Caco-2 (cell line): ENCODE measurements around the gene ANTKMT. TPM values are rescaled to one million over a fixed set of nuclear protein-coding genes. Genes with fewer than 3 reads are reported as not detected.
A peak's percentile ranks its signal among the peaks of the same experiment; 100 is the strongest.
"Not testable (repeated sequence)": the region's sequence is repeated elsewhere in the genome, so short reads cannot be mapped to it uniquely, and the experiment has no call there.

Source experiments
- BruUV-seq: library from RNA; stranded (reverse); fragments of 400-500 nt; replicated peaks from 2 replicates; lab custom pipeline; 2021; lab: Mats Ljungman, UMichigan
- CTCF ChIA-PET: fragments of 300-600 bp; sonication (Branson Sonifier 250); formaldehyde crosslinking; loops from one replicate; lab custom pipeline; 2022; ENCODE audit warnings: antibody characterized with exemption; lab: Charles Lee
- POLR2A ChIA-PET: fragments of 300-600 bp; sonication (Branson Sonifier 250); formaldehyde crosslinking; loops from one replicate; lab custom pipeline; 2022; ENCODE audit warnings: antibody characterized with exemption; lab: Charles Lee
- DNase-seq, 2 experiments: peaks; one replicate each; pipeline versions ENCODE4 v3.0.0 to v3.0.0-alpha.2; 2020 to 2022
- H3K27me3 ChIP-seq: replicated peaks from 2 replicates; pipeline ENCODE4 v1.6.0; 2011; ENCODE audit warnings: low read length; ENCODE audit not compliant: control insufficient read depth, insufficient read depth
- H3K36me3 ChIP-seq: 2 replicates; pipeline ENCODE4 v1.5.1; 2011; ENCODE audit warnings: low read length; ENCODE audit not compliant: control insufficient read depth, insufficient read depth
- H3K4me1 ChIP-seq: fragments of 250-450 bp; sonication (Bioruptor Pico); 2 replicates; pipeline ENCODE4 v1.5.1; 2020; ENCODE audit warnings: mild to moderate bottlenecking
- H3K4me3 ChIP-seq: 2 replicates; pipeline ENCODE4 v1.5.1; 2011; ENCODE audit warnings: low read depth, mild to moderate bottlenecking, control low read depth, low read length
- H3K9me3 ChIP-seq: fragments of 250-450 bp; sonication (Bioruptor Pico); 2 replicates; pipeline ENCODE4 v1.5.1; 2020; ENCODE audit warnings: mild to moderate bottlenecking, moderate library complexity
- H3K27ac Mint-ChIP-seq: one replicate; pipeline ENCODE4 v1.8.0; 2022; ENCODE audit warnings: mixed read lengths; ENCODE audit not compliant: unreplicated experiment
- H3K27me3 Mint-ChIP-seq: one replicate; pipeline ENCODE4 v1.8.0; 2022; ENCODE audit warnings: mixed read lengths; ENCODE audit not compliant: insufficient read depth, unreplicated experiment
- H3K36me3 Mint-ChIP-seq: one replicate; pipeline ENCODE4 v1.8.0; 2022; ENCODE audit warnings: mild to moderate bottlenecking, mixed read lengths; ENCODE audit not compliant: insufficient read depth, unreplicated experiment
- H3K4me1 Mint-ChIP-seq: one replicate; pipeline ENCODE4 v1.8.0; 2022; ENCODE audit warnings: low read depth, mixed read lengths; ENCODE audit not compliant: unreplicated experiment
- H3K4me3 Mint-ChIP-seq: one replicate; pipeline ENCODE4 v1.8.0; 2022; ENCODE audit warnings: mild to moderate bottlenecking, moderate library complexity, mixed read lengths; ENCODE audit not compliant: unreplicated experiment
- H3K9me3 Mint-ChIP-seq: one replicate; pipeline ENCODE4 v1.8.0; 2022; ENCODE audit warnings: mixed read lengths; ENCODE audit not compliant: unreplicated experiment
- intact Hi-C: fragments of 100-400 bp; cut with micrococcal nuclease; formaldehyde crosslinking; loops from one replicate; pipeline ENCODE4 v1.10.0; 2022; ENCODE audit not compliant: unreplicated experiment
- total RNA-seq: library from RNA; stranded (reverse); gene quantifications from 2 replicates; pipeline ENCODE4 v1.2.3, GENCODE V29; 2022
- TF ChIP-seq, protein P1 (sequence below), 2 experiments: fragments of 200-600 bp in 1 of 2; IDR thresholded peaks; 1 replicate in 1 of 2; 2 replicates in 1 of 2; pipeline versions ENCODE4 v1.5.1 to v1.8.0; 2011 to 2022; ENCODE audit warnings: antibody characterized with exemption in 1 of 2, control low read depth in 1 of 2, inconsistent platforms in 1 of 2, low read depth in 1 of 2, low read length in 1 of 2, mild to moderate bottlenecking in 1 of 2, moderate library complexity in 1 of 2; ENCODE audit not compliant: insufficient read depth in 1 of 2, severe bottlenecking in 1 of 2, unreplicated experiment in 1 of 2

ANTKMT gene
- total RNA-seq, 1 experiment from 2014 or later = 42.6 TPM

- ChIA-PET POLR2A (interaction anchor here (1.0 kb wide), 1 partner anchor 31 kb away, joined by 3 read pairs; the partner anchor contains the start of gene ANTKMT), CTCF (no interaction called here)
- intact Hi-C loops = no loop called here
- peaks cover 6% of the 10 kb centered on the region for H3K4me1 ChIP-seq
- Mint-ChIP-seq H3K9me3 (no peaks in the 10 kb centered on the region), H3K27me3 (no peaks in the 10 kb centered on the region), H3K27ac (peak overlapping the region; percentile 27), H3K4me3 (peak overlapping the region; percentile 3), H3K4me1 (peaks cover 7% of the 10 kb centered on the region), H3K36me3 (peaks cover 4% of the 10 kb centered on the region)
- no peak for DNase-seq
- H3K9me3 ChIP-seq = no peaks in the 10 kb centered on the region
- H3K27me3 ChIP-seq = no peaks in the 10 kb centered on the region
- no peaks in the 10 kb centered on the region for H3K36me3 ChIP-seq
- no TSS peak for BruUV-seq
- no peak overlapping the region for H3K4me3 ChIP-seq
- TF ChIP-seq, protein P1, sequence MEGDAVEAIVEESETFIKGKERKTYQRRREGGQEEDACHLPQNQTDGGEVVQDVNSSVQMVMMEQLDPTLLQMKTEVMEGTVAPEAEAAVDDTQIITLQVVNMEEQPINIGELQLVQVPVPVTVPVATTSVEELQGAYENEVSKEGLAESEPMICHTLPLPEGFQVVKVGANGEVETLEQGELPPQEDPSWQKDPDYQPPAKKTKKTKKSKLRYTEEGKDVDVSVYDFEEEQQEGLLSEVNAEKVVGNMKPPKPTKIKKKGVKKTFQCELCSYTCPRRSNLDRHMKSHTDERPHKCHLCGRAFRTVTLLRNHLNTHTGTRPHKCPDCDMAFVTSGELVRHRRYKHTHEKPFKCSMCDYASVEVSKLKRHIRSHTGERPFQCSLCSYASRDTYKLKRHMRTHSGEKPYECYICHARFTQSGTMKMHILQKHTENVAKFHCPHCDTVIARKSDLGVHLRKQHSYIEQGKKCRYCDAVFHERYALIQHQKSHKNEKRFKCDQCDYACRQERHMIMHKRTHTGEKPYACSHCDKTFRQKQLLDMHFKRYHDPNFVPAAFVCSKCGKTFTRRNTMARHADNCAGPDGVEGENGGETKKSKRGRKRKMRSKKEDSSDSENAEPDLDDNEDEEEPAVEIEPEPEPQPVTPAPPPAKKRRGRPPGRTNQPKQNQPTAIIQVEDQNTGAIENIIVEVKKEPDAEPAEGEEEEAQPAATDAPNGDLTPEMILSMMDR (IDR thresholded peaks at IDR 0.05; ENCODE audit: insufficient read depth in 1 of 2, low read depth in 1 of 2, low read length in 1 of 2, severe bottlenecking in 1 of 2, unreplicated experiment in 1 of 2) = no peak
Measured at GRCh38 chr16:752007-752312, 31.0 kb downstream of the ANTKMT start.

DNA sequence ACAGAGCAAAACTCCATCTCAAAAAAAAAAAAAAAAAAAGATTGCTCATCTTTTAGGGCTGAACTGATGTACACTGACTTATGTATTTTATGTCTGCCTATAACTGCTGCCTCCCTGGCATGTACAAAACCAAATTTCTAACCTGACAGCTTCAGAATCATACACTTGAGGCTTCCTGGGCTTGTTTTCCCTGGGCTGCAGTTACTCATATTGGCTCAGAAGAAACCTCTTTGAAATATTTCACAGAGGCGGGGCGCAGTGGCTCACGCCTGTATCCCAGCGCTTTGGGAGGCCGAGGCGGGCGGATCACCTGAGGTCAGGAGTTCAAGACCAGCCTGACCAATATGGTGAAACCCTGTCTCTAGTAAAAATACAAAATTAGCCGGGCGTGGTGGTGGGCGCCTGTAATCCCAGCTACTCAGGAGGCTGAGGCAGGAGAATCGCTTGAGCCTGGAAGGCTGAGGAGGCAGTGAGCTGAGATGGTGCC lies 33.2 kb downstream of the ANTKMT start:
- BruUV-seq, H3K4me3 Mint-ChIP-seq, H3K36me3 Mint-ChIP-seq, H3K4me3 ChIP-seq, DNase-seq, H3K4me1 Mint-ChIP-seq, H3K9me3 Mint-ChIP-seq, H3K27me3 ChIP-seq, intact Hi-C loops, H3K4me1 ChIP-seq, H3K27ac Mint-ChIP-seq, H3K9me3 ChIP-seq, POLR2A ChIA-PET, H3K27me3 Mint-ChIP-seq, H3K36me3 ChIP-seq: not testable (repeated sequence)
- CTCF ChIA-PET = interaction anchor here (0.7 kb wide), 1 partner anchor 14 kb away, joined by 6 read pairs; the partner anchor contains the start of gene CIAO3

DNA sequence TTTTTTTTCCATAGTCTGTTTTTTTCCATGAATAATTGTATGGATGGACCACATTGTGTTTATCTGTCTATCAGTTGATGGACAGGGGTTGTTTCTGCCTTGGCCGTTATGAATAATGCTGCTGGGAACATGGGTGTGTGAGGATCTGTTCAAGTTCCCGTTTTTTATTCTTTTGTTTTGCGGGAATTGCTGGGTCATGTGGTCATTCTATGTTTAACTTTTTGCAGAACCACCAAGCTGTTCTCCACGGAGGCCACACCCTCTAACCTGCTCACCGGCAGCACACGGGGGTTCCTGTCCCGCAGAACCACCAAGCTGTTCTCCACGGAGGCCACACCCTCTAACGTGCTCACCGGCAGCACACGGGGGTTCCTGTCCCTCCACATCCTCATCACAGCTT lies 33.7 kb downstream of the ANTKMT start:
- Histone ChIP-seq H3K4me1 (peaks cover 10% of the 10 kb centered on the region), H3K4me3 (no peak overlapping the region), H3K36me3 (no peaks in the 10 kb centered on the region), H3K27me3 (no peaks in the 10 kb centered on the region), H3K9me3 (no peaks in the 10 kb centered on the region)
- Mint-ChIP-seq H3K4me3 (no peak overlapping the region), H3K9me3 (no peaks in the 10 kb centered on the region), H3K4me1 (peaks cover 7% of the 10 kb centered on the region), H3K27me3 (no peaks in the 10 kb centered on the region), H3K27ac (no peak overlapping the region), H3K36me3 (peaks cover 10% of the 10 kb centered on the region)
- POLR2A ChIA-PET = no interaction called here
- no peak for DNase-seq
- intact Hi-C loops = no loop called here
- CTCF ChIA-PET = no interaction called here
- TF ChIP-seq, protein P1 (IDR thresholded peaks at IDR 0.05; ENCODE audit: insufficient read depth in 1 of 2, low read depth in 1 of 2, low read length in 1 of 2, severe bottlenecking in 1 of 2, unreplicated experiment in 1 of 2) = no peak
- no TSS peak for BruUV-seq

GRCh38 chr16:756428-756827 lies 35.5 kb downstream of the ANTKMT start:
- no peaks in the 10 kb centered on the region for H3K9me3 ChIP-seq
- peaks cover 7% of the 10 kb centered on the region for H3K4me1 Mint-ChIP-seq
- BruUV-seq = no TSS peak
- TF ChIP-seq, protein P1 (IDR thresholded peaks at IDR 0.05; ENCODE audit: insufficient read depth in 1 of 2, low read depth in 1 of 2, low read length in 1 of 2, severe bottlenecking in 1 of 2, unreplicated experiment in 1 of 2) = no peak
- H3K4me3 Mint-ChIP-seq = no peak overlapping the region
- no peak overlapping the region for H3K27ac Mint-ChIP-seq
- no peaks in the 10 kb centered on the region for H3K27me3 Mint-ChIP-seq
- CTCF ChIA-PET = no interaction called here
- intact Hi-C loops = no loop called here
- H3K27me3 ChIP-seq = no peaks in the 10 kb centered on the region
- POLR2A ChIA-PET = no interaction called here
- no peak overlapping the region for H3K4me3 ChIP-seq
- no peak for DNase-seq
- peaks cover 25% of the 10 kb centered on the region for H3K4me1 ChIP-seq
- no peaks in the 10 kb centered on the region for H3K36me3 ChIP-seq
- H3K36me3 Mint-ChIP-seq = peaks cover 10% of the 10 kb centered on the region
- no peaks in the 10 kb centered on the region for H3K9me3 Mint-ChIP-seq
